BLaER1 treated with 17β-estradiol and CSF1 and Interleukin-3, amounts not matched to agents 10 nM and 100 nM (cell line): Measurements from ENCODE around the gene TMEM132D.

Experiments
- H3K27ac ChIP-seq, 11 experiments: shearing (Covaris generic); formaldehyde crosslinking; 2 replicates each; pipeline ENCODE4 v1.8.1; 2022
- H3K27me3 ChIP-seq, 11 experiments: shearing (Covaris generic); formaldehyde crosslinking; 2 replicates each; pipeline ENCODE4 v1.8.1; 2022
- H3K36me3 ChIP-seq, 11 experiments: shearing (Covaris generic); formaldehyde crosslinking; 2 replicates each; pipeline ENCODE4 v1.8.1; 2022
- H3K4me1 ChIP-seq, 10 experiments: shearing (Covaris generic); formaldehyde crosslinking; 2 replicates each; pipeline ENCODE4 v1.8.1; 2022
- H3K4me2 ChIP-seq, 11 experiments: shearing (Covaris generic); formaldehyde crosslinking; 2 replicates each; pipeline ENCODE4 v1.8.1; 2022
- H3K4me3 ChIP-seq, 10 experiments: shearing (Covaris generic); formaldehyde crosslinking; 2 replicates each; pipeline ENCODE4 v1.8.1; 2022
- H3K9ac ChIP-seq, 11 experiments: shearing (Covaris generic); formaldehyde crosslinking; 2 replicates each; pipeline ENCODE4 v1.8.1; 2022
- H3K9me3 ChIP-seq, 11 experiments: shearing (Covaris generic); formaldehyde crosslinking; replicated peaks in 1 of 11; 2 replicates each; pipeline ENCODE4 v1.8.1; 2022
- H4K20me1 ChIP-seq, 11 experiments: shearing (Covaris generic); formaldehyde crosslinking; 2 replicates each; pipeline ENCODE4 v1.8.1; 2022
- Cebpa-rat ChIP-seq, 11 experiments: shearing (Covaris generic); IDR thresholded peaks; 2 replicates each; pipeline ENCODE4 v1.8.1; 2022

The TMEM132D gene

DNA sequence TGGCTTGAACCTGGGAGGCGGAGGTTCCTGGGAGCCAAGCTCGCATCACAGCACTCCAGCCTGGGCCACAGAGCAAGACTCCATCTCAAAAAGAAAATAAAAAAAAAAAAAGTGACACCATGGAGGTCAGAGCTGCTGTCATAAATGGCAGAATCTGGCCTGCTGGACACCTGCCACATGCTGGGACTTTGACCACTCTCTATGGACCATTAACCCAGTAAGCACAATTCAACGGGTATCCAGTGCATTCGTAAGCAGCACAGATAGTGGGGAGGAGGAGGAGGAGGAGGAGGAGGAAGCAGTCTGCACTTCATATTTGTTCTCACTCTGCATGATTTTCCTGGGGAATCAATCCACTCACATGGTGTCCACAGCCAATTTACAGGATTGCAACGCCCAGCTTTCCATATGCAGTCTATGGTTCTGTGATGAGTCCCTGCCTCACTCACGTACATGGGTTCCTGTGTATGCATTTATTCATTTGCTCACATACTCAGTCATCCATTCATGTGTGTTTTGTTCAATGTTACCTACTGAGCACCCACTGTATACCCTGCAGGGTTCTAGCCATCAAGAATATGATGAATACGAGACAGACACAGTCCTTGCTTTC lies 723.8 kb downstream of the TMEM132D start:
- H3K27me3 ChIP-seq, result no peaks in the 10 kb centered on the region
- no peak overlapping the region for H3K9ac ChIP-seq
- H3K36me3 ChIP-seq, result no peaks in the 10 kb centered on the region
- no peak for TF ChIP-seq Cebpa-rat (IDR thresholded peaks at IDR 0.05)
- no peak overlapping the region for H3K4me2 ChIP-seq
- peaks cover 0 to 9% (median 3%) of the 10 kb centered on the region in 11 experiments; a peak in 4 of 22 replicates for H3K9me3 ChIP-seq
- no peak overlapping the region for H3K4me3 ChIP-seq
- H3K27ac ChIP-seq, result no peak overlapping the region
- H3K4me1 ChIP-seq, result peaks cover 0 to 21% (median 12%) of the 10 kb centered on the region in 10 experiments; a peak in 14 of 20 replicates
- H4K20me1 ChIP-seq, result no peaks in the 10 kb centered on the region

DNA sequence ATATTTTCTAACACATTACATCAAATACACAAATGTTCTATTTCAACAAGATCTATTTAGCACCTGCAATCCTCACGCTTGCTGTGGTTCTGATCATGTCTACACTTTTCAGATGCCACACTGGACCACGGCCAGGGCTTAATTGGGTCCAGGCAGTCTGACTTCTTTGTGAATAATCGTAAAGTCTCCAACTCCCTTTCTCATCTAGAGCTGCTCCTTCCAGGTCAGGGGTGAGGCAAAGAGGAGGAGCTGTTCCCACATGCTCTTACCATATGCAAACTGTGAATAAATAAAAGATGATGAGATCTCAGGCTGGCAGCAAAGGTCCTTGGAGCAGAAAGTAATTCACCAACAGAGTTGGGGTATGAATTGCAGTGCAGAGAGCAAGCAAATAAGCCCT lies 733.9 kb downstream of the TMEM132D start:
- no peak overlapping the region for H3K27ac ChIP-seq
- no peak for TF ChIP-seq Cebpa-rat (IDR thresholded peaks at IDR 0.05)
- H3K9ac ChIP-seq, result no peak overlapping the region
- peaks cover 0 to 4% (median 0%) of the 10 kb centered on the region in 11 experiments; a peak in 3 of 22 replicates for H3K9me3 ChIP-seq
- no peak overlapping the region for H3K4me2 ChIP-seq
- no peaks in the 10 kb centered on the region for H3K27me3 ChIP-seq
- H3K4me3 ChIP-seq, result no peak overlapping the region
- H3K36me3 ChIP-seq, result no peaks in the 10 kb centered on the region; a peak in 1 of 22 replicates
- no peaks in the 10 kb centered on the region for H3K4me1 ChIP-seq
- H4K20me1 ChIP-seq, result no peaks in the 10 kb centered on the region

DNA sequence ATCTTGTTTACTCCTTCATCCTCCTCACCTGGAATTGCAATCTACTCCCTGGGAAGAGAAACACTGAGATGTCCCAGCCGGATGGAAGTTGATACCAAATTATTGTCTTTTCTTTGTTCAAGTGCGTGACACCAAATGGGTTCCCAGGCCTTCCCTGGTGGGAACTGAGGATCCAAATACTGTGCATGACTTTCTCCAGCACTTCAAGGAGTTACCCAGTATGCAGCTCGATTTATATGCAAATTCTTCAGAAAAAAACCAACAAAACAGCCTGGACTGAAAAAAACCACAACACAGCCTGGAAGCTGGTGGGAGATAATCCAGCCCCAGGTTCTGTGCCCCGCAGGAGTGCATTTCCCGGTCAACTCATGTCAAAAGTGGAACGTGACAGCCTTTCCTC lies 740.0 kb downstream of the TMEM132D start:
- no peak for TF ChIP-seq Cebpa-rat (IDR thresholded peaks at IDR 0.05)
- H3K27ac ChIP-seq, result no peak overlapping the region
- H3K27me3 ChIP-seq, result no peaks in the 10 kb centered on the region
- no peak overlapping the region for H3K4me2 ChIP-seq
- no peaks in the 10 kb centered on the region for H4K20me1 ChIP-seq
- H3K36me3 ChIP-seq, result no peaks in the 10 kb centered on the region
- no peak overlapping the region for H3K9ac ChIP-seq
- H3K4me3 ChIP-seq, result no peak overlapping the region
- no peaks in the 10 kb centered on the region for H3K4me1 ChIP-seq
- H3K9me3 ChIP-seq, result peaks cover 12 to 29% (median 20%) of the 10 kb centered on the region in 11 experiments; a peak in 21 of 22 replicates

DNA sequence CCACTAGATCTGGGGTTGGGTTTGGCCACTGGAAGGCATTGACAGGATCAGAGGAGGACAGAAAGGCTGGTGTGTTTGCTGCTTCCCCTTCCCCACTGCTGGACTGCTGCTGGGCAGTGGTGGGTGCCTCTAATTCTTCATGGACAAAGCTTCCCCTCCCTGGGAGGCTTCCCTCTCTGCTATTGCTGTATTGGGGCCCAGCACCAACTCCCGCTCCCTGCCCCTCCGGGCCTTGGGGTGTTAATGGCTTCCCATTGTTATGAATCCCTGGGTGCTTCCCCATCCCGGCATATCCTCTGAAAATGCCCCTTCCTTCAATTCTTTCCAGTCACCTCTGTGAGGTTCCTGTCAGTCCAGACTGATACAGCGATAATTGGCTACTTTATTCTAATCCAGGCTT lies 740.4 kb downstream of the TMEM132D start:
- Histone ChIP-seq H4K20me1 (no peaks in the 10 kb centered on the region), H3K36me3 (no peaks in the 10 kb centered on the region), H3K4me3 (no peak overlapping the region), H3K27ac (no peak overlapping the region), H3K4me2 (no peak overlapping the region), H3K9me3 (peaks cover 12 to 29% (median 20%) of the 10 kb centered on the region in 11 experiments; a peak in 21 of 22 replicates), H3K4me1 (0 out of 20 replicates have a peak, but pooled peaks cover 0 to 3% (median 0%) of the 10 kb centered on the region in 10 experiments), H3K27me3 (no peaks in the 10 kb centered on the region), H3K9ac (no peak overlapping the region)
- no peak for TF ChIP-seq Cebpa-rat (IDR thresholded peaks at IDR 0.05)

DNA sequence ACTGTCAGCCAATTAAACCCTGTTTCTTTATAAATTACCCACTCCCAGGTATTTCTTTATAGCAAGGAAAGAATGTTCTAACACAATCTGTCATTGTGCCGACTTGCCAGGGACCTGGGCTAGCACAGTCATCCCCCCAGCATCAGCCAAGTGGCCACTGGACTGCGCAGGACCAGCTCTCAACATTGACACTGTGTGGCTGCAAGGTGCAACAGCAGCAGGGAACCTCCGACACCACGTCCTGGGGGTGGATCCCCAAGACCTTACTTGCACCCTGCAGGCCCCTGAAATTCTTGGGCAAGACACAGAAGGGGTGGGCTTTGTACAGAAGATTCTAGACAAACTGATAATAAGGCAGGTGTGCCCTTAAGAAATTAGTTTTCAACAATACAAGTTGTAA lies 741.0 kb downstream of the TMEM132D start:
- Histone ChIP-seq H3K9me3 (peaks cover 12 to 29% (median 20%) of the 10 kb centered on the region in 11 experiments; a peak in 21 of 22 replicates), H3K4me3 (no peak overlapping the region), H3K27ac (no peak overlapping the region), H3K27me3 (no peaks in the 10 kb centered on the region), H3K4me1 (0 out of 20 replicates have a peak, but pooled peaks cover 0 to 3% (median 0%) of the 10 kb centered on the region in 10 experiments), H3K4me2 (no peak overlapping the region), H3K36me3 (no peaks in the 10 kb centered on the region), H4K20me1 (no peaks in the 10 kb centered on the region), H3K9ac (no peak overlapping the region)
- TF ChIP-seq Cebpa-rat (IDR thresholded peaks at IDR 0.05), result no peak

DNA sequence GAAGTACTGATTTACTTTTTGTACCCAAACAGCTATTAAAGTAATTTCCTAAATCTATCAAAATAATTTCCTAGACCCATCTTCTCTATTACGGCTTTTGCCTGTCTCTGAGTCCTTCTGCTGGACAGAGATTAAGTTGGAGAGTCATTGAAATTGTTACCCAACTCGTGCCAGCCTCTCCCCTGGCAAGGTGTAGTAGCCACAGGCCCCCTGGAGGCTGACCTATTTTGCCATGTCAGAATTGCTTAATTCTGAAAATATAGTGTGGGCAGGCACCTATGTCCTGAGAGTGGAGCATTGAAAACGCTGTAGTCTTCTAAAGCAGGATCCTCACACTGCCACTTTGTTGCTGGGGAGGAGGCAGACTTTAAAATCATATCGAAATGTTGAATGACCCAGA lies 742.3 kb downstream of the TMEM132D start:
- no peak for TF ChIP-seq Cebpa-rat (IDR thresholded peaks at IDR 0.05)
- no peaks in the 10 kb centered on the region for H3K27me3 ChIP-seq
- no peak overlapping the region for H3K27ac ChIP-seq
- H3K4me3 ChIP-seq, result no peak overlapping the region
- H4K20me1 ChIP-seq, result no peaks in the 10 kb centered on the region
- H3K9me3 ChIP-seq, result peaks cover 12 to 29% (median 20%) of the 10 kb centered on the region in 11 experiments; a peak in 21 of 22 replicates
- no peak overlapping the region for H3K9ac ChIP-seq
- no peak overlapping the region for H3K4me2 ChIP-seq
- no peaks in the 10 kb centered on the region for H3K36me3 ChIP-seq
- H3K4me1 ChIP-seq, result 0 out of 20 replicates have a peak, but pooled peaks cover 0 to 3% (median 0%) of the 10 kb centered on the region in 10 experiments

DNA sequence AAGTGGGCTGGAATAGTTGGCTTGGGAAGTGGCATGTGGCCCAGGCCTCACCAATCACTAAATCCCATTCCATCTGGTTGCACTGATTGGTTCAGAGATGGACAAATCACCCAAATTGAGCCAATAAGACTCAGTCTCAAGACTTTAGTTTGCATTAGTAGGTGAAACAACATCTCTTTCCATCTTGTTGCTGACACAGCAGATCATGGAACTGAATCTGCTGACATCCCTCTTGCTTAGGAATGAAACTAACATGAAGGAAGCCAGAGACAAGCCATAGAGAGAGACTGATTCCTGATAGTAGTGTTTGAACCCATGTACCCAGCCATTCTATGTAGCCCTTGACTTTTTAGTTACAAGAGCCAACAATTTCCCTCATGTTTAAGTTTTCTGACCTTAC lies 743.5 kb downstream of the TMEM132D start:
- H3K9ac ChIP-seq, result no peak overlapping the region
- TF ChIP-seq Cebpa-rat (IDR thresholded peaks at IDR 0.05), result no peak
- no peak overlapping the region for H3K4me3 ChIP-seq

DNA sequence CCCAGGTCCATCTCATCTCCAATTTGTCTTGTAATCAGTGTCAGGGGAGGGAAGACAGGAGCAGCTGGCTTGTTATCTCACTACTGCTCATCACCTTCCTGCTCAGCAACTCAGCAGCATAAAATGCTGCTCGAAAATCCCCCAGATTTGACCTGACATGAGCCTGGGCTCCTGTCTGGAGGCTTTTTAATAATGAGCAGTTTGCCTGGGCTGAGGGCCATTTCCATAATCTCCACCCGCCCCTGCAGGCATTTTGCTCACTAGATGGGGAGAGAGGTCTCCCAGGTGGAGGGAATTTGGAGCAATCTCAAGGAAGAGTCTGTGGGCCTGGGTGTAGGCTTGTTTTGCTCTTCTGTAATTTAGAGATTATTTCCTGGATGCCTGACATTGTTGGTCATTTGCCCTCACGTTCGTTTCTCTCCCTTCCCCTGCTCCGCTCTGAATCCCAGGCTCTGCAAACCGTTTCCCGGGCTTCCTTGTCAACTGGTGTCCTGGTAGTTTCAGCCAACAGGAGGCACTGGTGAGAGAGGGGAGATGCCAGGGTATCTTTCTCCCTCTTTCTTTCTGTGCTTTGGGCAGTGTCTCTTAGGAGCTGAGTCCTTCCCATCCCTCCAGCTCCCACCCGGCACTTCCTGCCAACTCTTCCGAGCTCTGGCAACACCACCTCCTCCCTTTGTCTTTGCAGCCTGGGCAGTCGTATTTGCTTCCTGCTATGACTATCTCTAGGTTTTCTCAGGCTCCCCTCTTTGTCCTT lies 751.3 kb downstream of the TMEM132D start:
- H3K27ac ChIP-seq, result no peak overlapping the region
- no peaks in the 10 kb centered on the region for H3K27me3 ChIP-seq
- no peak for TF ChIP-seq Cebpa-rat (IDR thresholded peaks at IDR 0.05)
- no peaks in the 10 kb centered on the region for H3K36me3 ChIP-seq
- no peaks in the 10 kb centered on the region for H4K20me1 ChIP-seq
- no peak overlapping the region for H3K4me3 ChIP-seq
- no peak overlapping the region for H3K4me2 ChIP-seq
- no peaks in the 10 kb centered on the region for H3K4me1 ChIP-seq
- no peak overlapping the region for H3K9ac ChIP-seq
- H3K9me3 ChIP-seq, result no peaks in the 10 kb centered on the region

More for the DNA sequence above, 743.5 kb downstream of the TMEM132D start:
- Histone ChIP-seq H3K27ac (no peak overlapping the region), H3K36me3 (no peaks in the 10 kb centered on the region), H3K4me1 (0 out of 20 replicates have a peak, but pooled peaks cover 0 to 3% (median 0%) of the 10 kb centered on the region in 10 experiments), H3K9me3 (peaks cover 12 to 29% (median 20%) of the 10 kb centered on the region in 11 experiments; a peak in 21 of 22 replicates), H4K20me1 (no peaks in the 10 kb centered on the region), H3K4me2 (no peak overlapping the region), H3K27me3 (no peaks in the 10 kb centered on the region)

DNA sequence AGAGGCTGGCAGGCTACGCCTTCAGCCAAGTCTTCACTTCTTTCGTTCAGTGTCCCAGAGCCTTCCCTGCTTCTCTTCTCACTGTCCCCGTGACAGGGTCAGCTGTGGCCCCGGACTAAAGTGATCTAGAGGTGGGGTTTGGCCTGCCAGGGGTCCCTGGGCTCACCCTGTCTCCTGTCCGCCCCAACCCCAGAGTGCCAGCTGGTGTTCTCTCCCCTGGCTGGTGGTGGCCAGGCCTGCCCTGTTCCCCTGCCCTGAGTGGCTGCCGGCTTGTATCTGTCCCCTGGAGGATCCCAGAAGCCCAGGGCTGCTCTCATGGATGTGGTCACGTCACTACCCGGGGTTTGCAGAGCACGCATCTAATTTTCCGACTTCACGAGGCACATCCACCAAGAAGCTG lies 753.1 kb downstream of the TMEM132D start:
- no peak for TF ChIP-seq Cebpa-rat (IDR thresholded peaks at IDR 0.05)
- Histone ChIP-seq H3K36me3 (no peaks in the 10 kb centered on the region), H3K9ac (no peak overlapping the region), H3K27ac (no peak overlapping the region), H3K4me2 (no peak overlapping the region), H3K9me3 (no peaks in the 10 kb centered on the region), H3K27me3 (no peaks in the 10 kb centered on the region), H3K4me3 (no peak overlapping the region), H4K20me1 (no peaks in the 10 kb centered on the region), H3K4me1 (no peaks in the 10 kb centered on the region)
